HG03469 (cell line): ENCODE data around the gene CHD3.

ENCODE experiments used
- ATAC-seq: cut with Tn5 transposase; IDR thresholded peaks from one replicate; pipeline ENCODE4 v1.9.1; 2021; ENCODE audit warnings: mild to moderate bottlenecking, moderate library complexity, moderate number of reproducible peaks; ENCODE audit not compliant: unreplicated experiment

CHD3 gene

GRCh38 chr17:7864995-7865650 lies 23.5 kb upstream of the CHD3 start:
- ATAC-seq: no peak

GRCh38 chr17:7867881-7868329 lies 20.7 kb upstream of the CHD3 start:
- ATAC-seq: no peak

- no peak for ATAC-seq
Observed at GRCh38 chr17:7873051-7873450, 15.5 kb upstream of the CHD3 start.

GRCh38 chr17:7875804-7876370 lies 12.7 kb upstream of the CHD3 start:
- no peak for ATAC-seq

- ATAC-seq: no peak
Observed at GRCh38 chr17:7878234-7878633, 10.4 kb upstream of the CHD3 start.

- no peak for ATAC-seq
Observed at GRCh38 chr17:7880076-7880868, 8.3 kb upstream of the CHD3 start.

- ATAC-seq: no peak
Observed at GRCh38 chr17:7881276-7882054, 7.1 kb upstream of the CHD3 start.

- no peak for ATAC-seq
Observed at GRCh38 chr17:7882068-7882467, 6.5 kb upstream of the CHD3 start.

GRCh38 chr17:7882629-7883028 lies 6.0 kb upstream of the CHD3 start:
- ATAC-seq: no peak

- no peak for ATAC-seq
Observed at GRCh38 chr17:7883781-7884386, 4.7 kb upstream of the CHD3 start.

- ATAC-seq: no peak
Observed at GRCh38 chr17:7884581-7885366, 3.8 kb upstream of the CHD3 start.

- no peak for ATAC-seq
Observed at GRCh38 chr17:7885367-7886226, 3.0 kb upstream of the CHD3 start.

GRCh38 chr17:7886227-7887037 lies 2.2 kb upstream of the CHD3 start:
- no peak for ATAC-seq

GRCh38 chr17:7887038-7887481 lies 1.5 kb upstream of the CHD3 start:
- no peak for ATAC-seq

- ATAC-seq: no peak
Observed at GRCh38 chr17:7887482-7888183, 956 bp upstream of the CHD3 start.

GRCh38 chr17:7889166-7889955 lies 772 bp downstream of the CHD3 start:
- no peak for ATAC-seq
